Heart right ventricle (tissue), 16 donors: ENCODE measurements around the gene SH3YL1. TPM values are rescaled to one million over a fixed set of nuclear protein-coding genes. Genes with fewer than 3 reads are reported as not detected.

Source experiments
- ATAC-seq, 8 donors: fragments of 200-7000 bp; cut with Tn5 transposase; one replicate each; pipeline ENCODE4 v1.9.1; 2020; ENCODE audit warnings: mild to moderate bottlenecking in 8 of 8, moderate library complexity in 8 of 8, moderate number of reproducible peaks in 1 of 8
- DNase-seq, 2 donors: peaks; one replicate each; pipeline ENCODE4 v3.0.0-alpha.2; 2020
- H3K27ac ChIP-seq, 10 donors: fragments of 200-600 bp; sonication (generic) in 2 of 10; one replicate each; pipeline versions ENCODE4 v1.5.0 to v1.8.0; 2020 to 2022; ENCODE audit warnings: mild to moderate bottlenecking in 3 of 10
- H3K27me3 ChIP-seq, 7 donors: fragments of 200-600 bp; one replicate each; pipeline ENCODE4 v1.8.0; 2021 to 2022; ENCODE audit warnings: mild to moderate bottlenecking in 2 of 7
- H3K36me3 ChIP-seq, 9 donors: fragments of 200-600 bp; sonication (generic) in 1 of 9; one replicate each; pipeline versions ENCODE4 v1.5.0 to v1.8.0; 2020 to 2022; ENCODE audit warnings: mild to moderate bottlenecking in 2 of 9
- H3K4me1 ChIP-seq, 9 donors: fragments of 200-600 bp; sonication (generic) in 1 of 9; one replicate each; pipeline versions ENCODE4 v1.5.0 to v1.8.0; 2020 to 2022; ENCODE audit warnings: mild to moderate bottlenecking in 4 of 9
- H3K4me3 ChIP-seq, 10 donors: fragments of 200-600 bp; sonication (generic) in 2 of 10; one replicate each; pipeline versions ENCODE4 v1.5.0 to v1.8.0; 2020 to 2022; ENCODE audit warnings: mild to moderate bottlenecking in 7 of 10, moderate library complexity in 2 of 10
- H3K9me3 ChIP-seq, 11 donors: fragments of 200-600 bp in 10 of 11; sonication (generic) in 2 of 11; one replicate each; pipeline versions ENCODE4 v1.5.0 to v1.8.0; 2013 to 2022; ENCODE audit warnings: mild to moderate bottlenecking in 2 of 11, control low read depth in 1 of 11, moderate library complexity in 1 of 11
- CTCF ChIP-seq, 9 donors: fragments of 200-600 bp; sonication (generic) in 2 of 9; IDR thresholded peaks; one replicate each; pipeline versions ENCODE4 v1.5.0 to v1.8.0; 2021 to 2022; ENCODE audit warnings: antibody characterized with exemption in 9 of 9, mild to moderate bottlenecking in 5 of 9, moderate library complexity in 1 of 9
- WGBS, 2 donors: extraction: QIAGEN DNeasy Blood & Tissue Kit; methylation state at CpG; one replicate each; pipeline ENCODE4 v1.1.7; 2013; ENCODE audit warnings: inconsistent platforms in 1 of 2; 5-methylcytosine and 5-hydroxymethylcytosine counted together
- intact Hi-C, 10 donors: fragments of 100-400 bp; cut with DNase I; formaldehyde crosslinking; loops; one replicate each; pipeline versions ENCODE4 v1.11.1 to v1.14.2; 2022
- polyA plus RNA-seq, 2 donors: library from polyadenylated mRNA; stranded (reverse); fragments of 200-250 nt; gene quantifications; one replicate each; pipeline ENCODE4 v1.2.3, GENCODE V29; 2013
- total RNA-seq, 10 donors: library from RNA; stranded (reverse); fragmentation: NEBNext Ultra II Directional in 3 of 10; extraction: Animal tissue kit (Norgen Biotek cat#: 25700) in 3 of 10; gene quantifications; one replicate each; pipeline versions ENCODE4 v1.2.1 to v1.2.4, GENCODE V29; 2021 to 2023
- donor health status: Arrhythmogenic right ventricular cardiomyopathy.
- donor health status: ischemic (EF 13 %, LVEDD 7.1; RV severe dilation, severe dysfunction).
- donor health status: healthy with polysubstance abuse.
- donor health status: DM: no; HTN: yes; CAD: no.
- donor health status: DM: no; HTN: no; CAD: no.
- donor health status: ischemic (EF 25% LVEDD 6.9; RV normal size, moderate dysfunction).
- donor health status: ischemic (EF 25% LVEDD 5.7; RV mildly dilated, moderate dysfunction).
- donor health status: healthy.
- donor health status: DM: yes; HTN: yes; CAD: no.
- donor health status: Ischemic cardiomyopathy.
- donor health status: ischemic (EF 35%, LVEDD 5.7; RV mildly dilated, moderate dysfunction).
- donor health status: nonischemic (EF 11% LVEDD 7.7; RV severe dilation, severe dysfunction).
- donor health status: DM: yes; HTN: yes; CAD: no.
- donor health status: PGD.
- donor health status: ischemic (EF 29% LVEDD 5.4; RV normal size, mild dysfunction).
- donor health status: nonischemic (EF 23%, LVEDD 6.1; RV moderate dilation, normal function).

The SH3YL1 gene
- total and polyA plus RNA-seq, 12 donors, result 7.6 to 39.1 (median 9.3) TPM

GRCh38 chr2:187825-188224 lies 76.0 kb downstream of the SH3YL1 start:
- Histone ChIP-seq H3K9me3 (peaks cover 0 to 33% (median 0%) of the 10 kb centered on the region in 11 donors), H3K36me3 (no peaks in the 10 kb centered on the region), H3K27ac (no peak overlapping the region), H3K27me3 (peaks cover 0 to 32% (median 0%) of the 10 kb centered on the region in 7 donors), H3K4me1 (no peaks in the 10 kb centered on the region), H3K4me3 (no peak overlapping the region)
- ATAC-seq (no peak), DNase-seq (no peak)
- intact Hi-C loops, result no loop called here
- TF ChIP-seq CTCF (IDR thresholded peaks at IDR 0.05), result no peak
- WGBS, 2 donors, result 46 to 62% methylated on average over 2 of the region's 2 CpGs

GRCh38 chr2:185221-185620 lies 78.6 kb downstream of the SH3YL1 start:
- DNase-seq (no peak), ATAC-seq (no peak)
- Histone ChIP-seq H3K9me3 (peaks cover 0 to 49% (median 0%) of the 10 kb centered on the region in 11 donors), H3K27me3 (peaks cover 0 to 32% (median 0%) of the 10 kb centered on the region in 7 donors), H3K4me3 (no peak overlapping the region), H3K4me1 (no peaks in the 10 kb centered on the region), H3K27ac (no peak overlapping the region), H3K36me3 (no peaks in the 10 kb centered on the region)
- WGBS, 2 donors, result 43 to 62% methylated on average over 1 of the region's 1 CpG
- intact Hi-C loops, result no loop called here
- TF ChIP-seq CTCF (IDR thresholded peaks at IDR 0.05), result no peak

GRCh38 chr2:184695-185094 lies 79.1 kb downstream of the SH3YL1 start:
- no peaks in the 10 kb centered on the region for H3K4me1 ChIP-seq
- H3K4me3 ChIP-seq, result no peak overlapping the region
- intact Hi-C loops, result no loop called here
- DNase-seq, result no peak
- no peak for ATAC-seq
- no peaks in the 10 kb centered on the region for H3K36me3 ChIP-seq
- peaks cover 0 to 32% (median 0%) of the 10 kb centered on the region in 7 donors for H3K27me3 ChIP-seq
- peaks cover 0 to 49% (median 0%) of the 10 kb centered on the region in 11 donors for H3K9me3 ChIP-seq
- no peak overlapping the region for H3K27ac ChIP-seq
- no peak for TF ChIP-seq CTCF (IDR thresholded peaks at IDR 0.05)

- Histone ChIP-seq H3K4me3 (no peak overlapping the region), H3K27me3 (peaks cover 0 to 36% (median 3%) of the 10 kb centered on the region in 7 donors), H3K36me3 (no peaks in the 10 kb centered on the region), H3K9me3 (peaks cover 0 to 36% (median 0%) of the 10 kb centered on the region in 11 donors), H3K4me1 (no peaks in the 10 kb centered on the region), H3K27ac (no peak overlapping the region)
- TF ChIP-seq CTCF (IDR thresholded peaks at IDR 0.05), result no peak
- ATAC-seq, result no peak
- no peak for DNase-seq
- intact Hi-C loops, result no loop called here
These were observed 81.2 kb downstream of the SH3YL1 start for GRCh38 chr2:182509-183122.
